GM12874 (cell line): ENCODE measurements around the gene CHEK2.

Source experiments
- CTCF ChIP-seq: IDR thresholded peaks from 2 replicates; pipeline ENCODE4 v1.5.1; 2011; ENCODE audit warnings: low read depth, mild to moderate bottlenecking, control low read depth, low read length, moderate library complexity; ENCODE audit not compliant: insufficient read depth

The CHEK2 gene

GRCh38 chr22:28714043-28714628, 27.5 kb downstream of the CHEK2 start:
- no peak for TF ChIP-seq CTCF

- TF ChIP-seq CTCF: no peak
These were observed 29.5 kb downstream of the CHEK2 start for GRCh38 chr22:28711820-28712777.

GRCh38 chr22:28711341-28711740, 30.3 kb downstream of the CHEK2 start:
- TF ChIP-seq CTCF: no peak

- no peak for TF ChIP-seq CTCF
These were observed 30.9 kb downstream of the CHEK2 start for GRCh38 chr22:28710576-28711191.

GRCh38 chr22:28710107-28710506, 31.5 kb downstream of the CHEK2 start:
- no peak for TF ChIP-seq CTCF

- no peak for TF ChIP-seq CTCF
These were observed 34.8 kb downstream of the CHEK2 start for GRCh38 chr22:28706845-28707244.

GRCh38 chr22:28703436-28703835, 38.2 kb downstream of the CHEK2 start:
- no peak for TF ChIP-seq CTCF
